ENCODE measurements around the gene FH. TPM values are rescaled to one million over a fixed set of nuclear protein-coding genes. Genes with fewer than 3 reads are reported as not detected.

The FH gene
- total RNA-seq, 3 donors from 2014 or later = 43.2 to 48.0 (median 44.2) TPM

- intact Hi-C loops (cut with DNase I; ENCODE audit: low total_unique reads) = no loop called here
- TF ChIP-seq POLR2A (IDR thresholded peaks at IDR 0.05) (no peak), POLR2AphosphoS5 (IDR thresholded peaks at IDR 0.05) (no peak), CTCF (IDR thresholded peaks at IDR 0.05) (no peak)
These were observed 60.3 kb downstream of the FH start for GRCh38 chr1:241459186-241459802.

GRCh38 chr1:241457421-241457820 is 62.1 kb downstream of the FH start:
- intact Hi-C loops (cut with DNase I; ENCODE audit: low total_unique reads) = no loop called here
- no peak for DNase-seq (ENCODE audit: low spot score in 2 of 2)
- TF ChIP-seq POLR2A (IDR thresholded peaks at IDR 0.05) (no peak), POLR2AphosphoS5 (IDR thresholded peaks at IDR 0.05) (no peak), CTCF (IDR thresholded peaks at IDR 0.05) (no peak)
- Histone ChIP-seq H3K9me3 (no peaks in the 10 kb centered on the region), H3K4me1 (no peaks in the 10 kb centered on the region), H3K27ac (no peak overlapping the region), H3K36me3 (no peaks in the 10 kb centered on the region), H3K27me3 (no peaks in the 10 kb centered on the region), H3K4me3 (no peak overlapping the region)

More at GRCh38 chr1:241459186-241459802, 60.3 kb downstream of the FH start:
- Histone ChIP-seq H3K4me3 (no peak overlapping the region), H3K27ac (no peak overlapping the region), H3K9me3 (no peaks in the 10 kb centered on the region), H3K27me3 (no peaks in the 10 kb centered on the region), H3K36me3 (no peaks in the 10 kb centered on the region), H3K4me1 (no peaks in the 10 kb centered on the region)
- DNase-seq (ENCODE audit: low spot score in 2 of 2) = no peak

GRCh38 chr1:241456743-241457142 is 62.8 kb downstream of the FH start:
- Histone ChIP-seq H3K27ac (no peak overlapping the region), H3K4me3 (no peak overlapping the region)
- no peak for DNase-seq (ENCODE audit: low spot score in 2 of 2)

GRCh38 chr1:241453732-241454131 is 65.8 kb downstream of the FH start:
- no peaks in the 10 kb centered on the region for H3K27me3 ChIP-seq
- DNase-seq (ENCODE audit: low spot score in 2 of 2) = no peak

More at GRCh38 chr1:241456743-241457142, 62.8 kb downstream of the FH start:
- intact Hi-C loops (cut with DNase I; ENCODE audit: low total_unique reads) = no loop called here
- TF ChIP-seq CTCF (IDR thresholded peaks at IDR 0.05) = no peak
- no peak for TF ChIP-seq POLR2A (IDR thresholded peaks at IDR 0.05)
- no peak for TF ChIP-seq POLR2AphosphoS5 (IDR thresholded peaks at IDR 0.05)
- Histone ChIP-seq H3K4me1 (no peaks in the 10 kb centered on the region), H3K27me3 (no peaks in the 10 kb centered on the region), H3K9me3 (no peaks in the 10 kb centered on the region), H3K36me3 (no peaks in the 10 kb centered on the region)

More at GRCh38 chr1:241453732-241454131, 65.8 kb downstream of the FH start:
- Histone ChIP-seq H3K4me1 (no peaks in the 10 kb centered on the region), H3K36me3 (no peaks in the 10 kb centered on the region), H3K4me3 (no peak overlapping the region), H3K27ac (no peak overlapping the region), H3K9me3 (no peaks in the 10 kb centered on the region)
- intact Hi-C loops (cut with DNase I; ENCODE audit: low total_unique reads) = no loop called here
- TF ChIP-seq POLR2AphosphoS5 (IDR thresholded peaks at IDR 0.05) = no peak
- no peak for TF ChIP-seq CTCF (IDR thresholded peaks at IDR 0.05)
- TF ChIP-seq POLR2A (IDR thresholded peaks at IDR 0.05) = no peak
